Stimulated activated CD4-positive, alpha-beta T cell treated with anti-CD3 and anti-CD28 coated beads, Interleukin-12 subunit alpha, Interleukin-12 subunit beta, amount 100 ng/mL, for 4 hours (primary cell): Measurements from ENCODE around the gene ST14.
"Not testable (repeated sequence)": the region's sequence is repeated elsewhere in the genome, so short reads cannot be mapped to it uniquely, and the experiment has no call there.

ENCODE experiments used
- DNase-seq: peaks from one replicate; pipeline ENCODE4 v3.0.0-alpha.2; 2020

Gene ST14

DNA sequence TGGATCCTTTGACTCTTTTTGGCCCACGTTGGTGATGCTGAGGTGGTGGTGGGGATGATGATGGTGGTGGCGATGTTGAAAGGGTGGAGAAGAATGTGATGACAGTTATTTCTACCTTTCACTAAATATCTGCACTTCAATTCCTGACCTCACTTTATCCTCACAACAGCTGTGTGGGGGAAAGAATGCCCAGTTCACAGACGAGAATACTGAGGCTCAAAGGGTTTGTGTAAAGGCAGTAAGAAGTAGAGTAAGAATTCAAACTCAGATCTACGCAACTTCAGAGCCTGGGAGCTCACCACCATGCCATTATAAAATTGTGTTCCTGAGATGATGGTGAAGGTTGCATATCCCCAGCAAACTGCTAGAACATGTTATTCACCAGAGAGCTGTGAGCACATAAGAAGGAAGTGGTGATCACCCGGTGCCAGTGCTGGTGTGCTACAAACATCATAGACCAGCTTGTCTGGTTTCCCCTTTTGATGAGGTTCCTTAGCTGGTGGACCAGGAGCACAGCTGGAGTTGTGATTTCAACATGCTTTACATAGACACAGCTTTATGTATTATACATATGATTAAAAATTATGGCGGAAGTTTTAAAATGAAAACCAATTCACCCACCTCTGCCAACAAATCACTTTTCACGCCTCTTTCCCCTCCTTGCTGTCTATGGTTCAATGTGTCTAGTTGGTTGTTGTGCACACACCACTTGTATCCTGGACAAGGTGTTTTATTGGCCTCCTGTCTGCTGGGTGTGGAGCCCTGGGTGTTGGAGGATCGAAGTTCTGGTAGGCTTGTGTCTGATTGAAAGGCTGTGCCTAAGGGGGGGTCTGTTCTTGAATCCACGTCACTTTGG, 6.2 kb downstream of the ST14 start:
- DNase-seq = no peak

DNA sequence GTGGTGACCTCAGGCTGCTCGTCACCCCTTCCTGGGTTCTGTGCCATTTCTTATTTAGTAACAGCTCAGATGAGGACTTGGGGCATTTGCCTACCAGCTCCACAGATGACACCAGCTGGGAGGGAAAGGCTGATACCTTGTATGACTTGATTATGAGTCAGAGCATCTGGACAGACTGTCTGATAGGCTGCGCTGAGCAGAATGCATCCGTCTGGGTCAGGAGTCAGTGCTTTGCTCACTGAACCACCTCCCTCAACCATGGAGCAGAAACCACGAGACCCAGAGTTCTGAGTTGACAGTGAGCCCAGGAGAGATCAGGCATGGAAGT, 6.8 kb downstream of the ST14 start:
- no peak for DNase-seq

DNA sequence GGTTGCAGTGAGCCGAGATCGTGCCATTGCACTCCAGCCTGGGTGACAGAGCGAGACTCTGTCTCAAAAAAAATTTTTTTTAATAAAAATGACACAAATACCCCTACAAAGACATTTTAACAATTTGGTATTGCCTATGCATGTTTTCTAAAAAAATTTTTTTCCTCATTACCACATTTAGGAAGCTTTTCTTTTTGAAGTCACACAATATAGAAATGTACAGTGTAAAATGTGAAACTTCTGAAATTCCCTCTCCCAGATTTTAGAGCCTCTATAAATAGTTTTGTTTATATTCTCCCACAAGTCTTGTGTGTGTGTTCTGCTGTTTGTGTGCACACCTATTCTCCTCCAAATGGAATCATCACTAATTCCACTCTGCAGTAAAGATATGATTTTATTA, 7.6 kb downstream of the ST14 start:
- DNase-seq = no peak

DNA sequence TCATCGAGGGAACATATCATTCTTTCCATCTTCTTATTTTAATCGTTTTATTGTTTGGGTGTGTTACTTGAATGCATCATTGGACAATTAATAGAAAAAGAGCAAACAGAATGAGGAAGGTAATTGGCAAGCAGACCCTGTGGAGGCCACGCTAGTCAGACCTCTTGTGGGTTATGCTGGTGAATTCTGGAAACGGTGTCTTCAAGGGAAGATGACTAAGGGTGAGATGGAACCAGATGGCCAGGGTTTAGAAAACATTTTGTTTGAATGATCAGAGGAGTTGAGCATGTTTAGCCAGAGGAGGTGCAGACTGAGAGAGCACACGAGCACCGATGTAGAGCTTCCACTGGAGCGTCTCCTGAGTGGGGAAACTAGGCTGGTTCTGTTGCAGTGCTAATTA, 8.5 kb downstream of the ST14 start:
- DNase-seq = no peak

DNA sequence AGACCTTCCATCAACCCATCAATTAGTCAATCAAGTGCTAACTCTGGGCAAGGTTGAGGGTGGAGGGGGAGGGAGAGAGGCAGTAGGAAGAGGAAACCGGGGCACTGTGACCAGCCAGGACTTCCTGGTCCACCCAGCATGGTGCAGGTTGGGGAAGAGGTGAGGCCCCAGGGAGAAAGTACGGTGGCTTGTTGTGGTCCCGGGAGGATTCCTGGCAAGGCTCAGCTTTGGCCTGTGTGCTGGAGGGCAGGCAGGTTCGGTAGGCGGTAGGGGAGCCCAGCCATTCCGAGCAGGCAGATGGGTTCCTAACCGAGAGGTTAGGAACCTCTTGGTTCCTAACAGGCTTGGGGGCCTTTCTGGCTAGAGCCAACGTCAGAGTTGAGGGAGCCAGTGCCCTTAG, 10.8 kb downstream of the ST14 start:
- no peak for DNase-seq

DNA sequence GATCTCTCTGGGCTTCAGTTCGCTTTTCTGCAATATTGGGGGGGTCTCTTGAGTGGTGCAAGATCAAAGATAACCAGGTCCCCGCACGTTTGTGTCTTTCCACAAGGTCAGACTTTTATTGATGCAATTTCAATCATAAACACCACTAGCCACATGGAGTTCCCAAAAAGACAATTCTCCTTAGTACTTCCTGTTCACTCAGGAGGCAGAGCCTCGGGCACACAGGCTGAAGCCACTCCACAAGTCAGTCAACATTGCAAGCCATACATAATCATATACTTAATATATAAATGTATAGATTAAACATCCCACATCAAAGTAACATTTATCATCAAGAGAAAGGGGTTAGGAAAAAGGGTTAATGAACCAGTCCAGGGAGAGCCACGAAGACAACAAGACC, 12.0 kb downstream of the ST14 start:
- DNase-seq = no peak

DNA sequence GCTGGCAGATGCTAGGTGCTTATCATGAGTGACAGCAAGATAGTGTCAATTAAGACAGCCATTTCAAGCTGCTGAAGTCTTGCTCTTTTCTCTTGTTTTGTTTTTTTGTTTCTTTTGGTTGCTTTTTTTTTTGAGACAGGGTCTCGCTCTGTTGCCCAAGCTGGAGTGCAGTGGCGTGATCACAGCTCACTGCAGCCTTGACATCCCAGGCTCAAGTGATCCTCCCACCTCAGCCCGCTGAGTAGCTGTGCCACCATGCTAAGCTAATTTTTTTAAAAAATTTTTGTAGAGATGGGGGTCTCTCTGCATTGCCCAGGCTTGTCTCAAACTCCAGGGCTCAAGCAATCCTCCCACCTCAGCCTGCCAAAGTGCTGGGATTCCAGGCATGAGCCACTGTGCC, 12.4 kb downstream of the ST14 start:
- not testable (repeated sequence) for DNase-seq

DNA sequence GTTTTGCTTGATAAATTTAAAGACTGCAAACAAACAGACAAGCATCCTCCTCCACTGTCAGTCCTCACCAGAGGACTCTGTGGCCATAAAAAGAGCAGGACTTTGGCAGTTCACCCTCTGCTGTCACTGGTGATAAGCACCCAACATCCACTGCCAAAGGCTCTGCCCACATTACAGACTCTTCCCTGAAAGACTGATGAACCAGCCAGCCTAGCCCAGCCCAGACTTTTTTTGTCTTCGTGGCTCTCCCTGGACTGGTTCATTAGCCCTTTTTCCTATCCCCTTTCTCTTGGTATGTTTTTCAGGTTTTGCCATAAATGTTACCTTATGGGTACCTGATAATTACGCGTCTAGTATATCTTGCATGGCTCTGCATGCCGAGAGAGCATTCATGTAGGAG, 15.1 kb downstream of the ST14 start:
- DNase-seq = no peak

DNA sequence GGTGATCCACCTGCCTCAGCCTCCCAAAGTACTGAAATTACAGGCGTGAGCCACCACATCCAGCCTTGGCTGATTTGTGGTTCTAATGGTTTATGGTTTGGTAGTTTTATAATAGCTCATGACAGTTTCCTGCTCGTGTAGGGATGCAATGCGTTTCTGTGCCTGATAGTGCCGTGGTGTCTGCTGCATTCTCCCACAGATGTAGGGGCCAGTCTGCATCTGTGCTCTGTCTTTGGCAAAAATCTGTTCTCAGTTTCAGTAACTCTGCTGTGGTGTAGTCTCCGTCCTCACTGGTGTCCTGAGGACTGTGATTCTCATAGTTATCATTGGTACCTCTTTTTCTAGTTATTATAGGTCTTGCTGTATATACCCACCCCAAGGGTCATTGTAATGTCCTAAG, 16.3 kb downstream of the ST14 start:
- DNase-seq = no peak

DNA sequence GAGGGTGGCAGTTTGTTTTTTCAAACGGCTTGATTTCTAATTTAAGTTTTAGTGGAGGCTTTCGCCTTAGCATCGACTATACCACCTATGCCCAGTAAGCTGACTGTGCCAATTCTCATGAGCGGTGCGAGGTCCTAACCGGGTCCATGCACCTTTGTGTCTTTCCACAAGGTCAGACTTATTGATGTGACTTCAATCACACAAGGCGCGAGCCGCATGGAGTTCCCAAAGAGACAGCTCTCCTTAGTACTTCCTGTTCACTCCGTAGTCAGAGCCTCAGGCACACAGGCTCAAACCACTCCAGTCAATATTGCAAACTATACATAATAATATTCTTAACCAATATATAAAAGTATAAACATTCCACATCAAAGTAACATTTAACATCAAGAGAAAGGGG, 18.2 kb downstream of the ST14 start:
- no peak for DNase-seq

DNA sequence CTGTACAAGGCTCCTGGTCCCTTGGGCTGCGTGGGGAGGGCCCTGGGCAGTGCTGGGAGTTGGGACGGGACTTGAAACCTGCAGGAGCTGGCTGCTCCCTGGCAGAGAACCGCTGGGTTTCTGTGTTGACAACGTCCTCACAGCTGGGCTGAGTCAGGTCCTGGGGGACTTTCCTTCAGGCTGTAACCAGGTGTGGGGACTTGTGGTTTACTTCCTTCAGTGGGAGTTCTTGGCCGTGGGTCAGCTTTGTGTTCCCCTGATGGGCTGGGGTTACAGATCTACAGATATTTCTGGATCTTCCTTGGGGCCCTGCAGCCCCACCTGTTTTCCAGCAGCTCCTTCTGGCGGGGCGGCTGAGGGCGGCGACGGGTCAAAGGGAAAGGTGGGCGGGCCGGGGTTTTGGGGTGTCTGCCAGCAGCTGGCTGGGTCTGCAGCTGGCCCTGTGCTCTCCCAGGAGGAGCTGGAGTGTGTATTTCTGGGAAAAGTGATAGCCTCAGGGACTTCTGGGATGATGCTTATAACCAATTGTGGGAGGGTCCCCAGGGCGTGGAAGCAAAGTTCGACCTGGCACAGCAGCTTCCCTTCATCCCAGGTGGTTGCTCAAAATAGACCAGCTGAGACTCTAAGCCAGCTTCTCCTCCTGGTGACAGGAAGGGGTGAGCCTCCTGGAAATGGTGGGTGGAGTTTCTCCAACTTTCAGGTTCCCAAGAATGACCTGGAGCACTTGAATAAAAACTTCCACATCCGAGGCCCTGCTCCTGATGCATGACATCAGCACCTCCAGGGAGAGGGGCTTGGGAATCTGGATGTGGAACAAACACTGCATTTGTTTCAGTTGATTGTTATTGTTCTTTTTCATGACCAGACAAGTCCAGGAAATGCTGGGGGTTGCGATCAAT, 19.1 kb downstream of the ST14 start:
- DNase-seq = no peak

DNA sequence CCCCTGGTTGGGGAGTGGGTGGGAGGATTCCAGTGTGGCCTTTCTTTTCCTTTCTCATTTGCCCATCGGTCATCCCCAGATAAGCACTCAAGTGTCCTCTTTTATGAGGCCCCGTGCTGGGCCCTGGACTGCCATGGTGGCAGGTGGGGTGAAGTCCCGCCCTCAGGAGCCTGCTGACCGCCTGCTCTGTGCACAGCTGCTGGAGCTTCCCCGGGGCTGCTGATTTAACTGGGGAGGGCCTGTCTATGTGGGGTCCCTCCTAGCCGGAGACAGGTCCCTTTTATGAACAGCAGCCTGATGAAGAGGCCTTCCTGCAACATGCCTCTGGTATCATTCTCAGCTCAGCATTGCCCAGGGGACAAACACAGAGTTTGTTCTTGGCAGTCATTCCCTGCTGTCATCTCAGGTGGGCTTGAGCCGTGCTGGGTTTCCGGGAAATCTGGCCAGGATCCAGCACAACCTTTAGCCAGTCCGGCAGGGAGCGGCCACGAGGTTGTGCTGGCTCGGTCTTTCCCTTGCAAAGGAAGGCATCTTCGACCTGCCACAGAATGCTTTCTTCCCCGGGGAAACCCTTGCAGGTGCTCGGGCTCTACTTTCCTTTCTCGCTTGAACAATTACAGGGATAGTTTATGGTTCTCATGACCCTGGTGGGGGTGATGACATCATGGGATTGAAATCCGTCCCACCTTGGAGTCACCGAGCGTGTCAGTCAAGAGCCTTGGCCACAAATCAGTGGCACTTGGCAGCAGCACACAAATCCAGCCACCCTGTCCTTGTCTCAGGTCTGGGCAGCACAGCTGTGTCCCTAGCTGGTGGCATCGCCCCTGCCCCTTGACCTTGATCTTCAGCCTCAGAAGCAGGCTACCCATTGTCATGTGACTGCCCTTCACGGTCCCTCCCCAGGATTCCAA, 20.1 kb downstream of the ST14 start:
- no peak for DNase-seq

DNA sequence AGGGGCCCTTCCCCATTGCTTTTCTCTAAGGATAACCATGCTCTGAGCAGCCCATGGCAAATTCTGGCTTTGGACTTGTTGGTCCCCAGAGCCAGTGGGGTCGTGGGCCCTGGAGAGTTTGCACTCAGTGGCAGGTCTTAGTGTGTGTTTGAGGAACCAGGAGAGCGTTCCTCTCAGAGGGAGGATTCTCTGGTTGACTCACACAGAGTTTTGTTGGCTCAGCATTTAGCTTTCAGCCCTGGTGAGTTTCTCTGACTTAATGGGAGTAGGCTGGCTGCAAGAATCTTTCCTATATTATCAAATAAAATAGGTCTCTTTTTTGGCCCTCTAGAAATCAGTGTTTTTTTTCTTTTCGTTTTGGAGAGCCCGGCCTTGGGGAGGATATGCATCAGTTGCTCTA, 20.9 kb downstream of the ST14 start:
- DNase-seq = no peak

DNA sequence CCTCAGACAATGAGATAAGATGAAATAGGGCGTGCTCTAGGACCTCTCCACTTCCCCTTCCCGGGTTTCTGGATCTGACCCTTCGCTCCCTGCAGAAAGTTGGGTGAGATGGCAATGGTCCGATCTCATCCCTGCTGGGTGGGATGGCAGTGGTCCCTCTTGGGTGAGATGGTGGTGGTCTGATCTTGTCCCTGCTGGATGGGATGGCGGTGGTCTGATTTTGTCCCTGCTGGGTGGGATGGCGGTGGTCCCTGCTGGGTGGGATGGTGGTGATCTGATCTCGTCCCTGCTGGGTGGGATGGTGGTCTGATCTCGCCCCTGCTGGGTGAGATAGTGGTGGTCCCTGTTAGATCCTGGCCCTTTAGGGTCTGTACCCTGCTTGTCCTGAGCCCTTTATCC, 21.3 kb downstream of the ST14 start:
- DNase-seq = no peak

DNA sequence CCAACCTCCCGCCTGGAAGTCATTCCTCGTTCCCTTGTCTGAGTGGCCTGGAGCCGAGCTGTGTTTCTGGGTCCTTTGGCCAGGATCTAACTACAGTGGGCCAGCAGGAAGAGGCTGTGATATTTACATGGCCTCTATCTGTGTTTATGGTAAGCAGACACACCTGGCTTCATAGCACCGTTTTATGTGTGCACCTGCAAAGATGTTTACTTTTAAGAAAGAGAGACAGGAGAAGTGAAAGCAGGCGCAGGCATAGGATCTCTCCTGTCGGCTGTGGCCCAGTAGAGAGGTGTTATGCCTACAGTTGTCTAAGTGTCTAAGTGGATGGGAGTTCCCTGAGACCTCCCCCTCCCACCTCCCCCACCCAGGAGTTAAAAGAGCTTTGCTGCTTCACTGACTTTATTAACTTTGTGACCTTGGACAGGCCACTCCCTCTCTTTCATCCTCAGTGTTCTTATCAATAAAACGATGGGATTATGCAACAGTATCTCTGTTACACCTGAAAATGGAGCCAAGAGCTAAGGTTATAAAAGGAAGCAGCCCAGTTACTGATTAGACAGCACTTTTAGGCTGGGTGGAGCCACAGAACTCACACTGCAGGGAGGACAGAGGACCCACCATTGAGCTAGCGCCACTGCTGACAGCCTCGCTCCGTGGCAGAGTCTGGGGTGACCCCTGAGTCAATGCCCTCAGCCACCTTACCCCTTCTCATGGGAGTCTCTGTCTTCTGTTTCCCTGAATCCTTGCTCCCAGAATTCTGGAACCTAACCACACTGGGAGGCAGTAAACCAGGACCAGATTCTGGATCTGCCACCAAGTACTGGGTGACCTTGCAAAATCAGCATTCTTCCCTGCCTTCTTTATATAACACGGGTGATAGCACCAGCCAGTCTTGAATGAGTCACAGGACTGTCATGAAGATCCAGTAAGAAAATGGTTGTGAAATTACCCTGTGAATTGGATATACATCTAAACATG, 22.0 kb downstream of the ST14 start:
- DNase-seq = no peak

DNA sequence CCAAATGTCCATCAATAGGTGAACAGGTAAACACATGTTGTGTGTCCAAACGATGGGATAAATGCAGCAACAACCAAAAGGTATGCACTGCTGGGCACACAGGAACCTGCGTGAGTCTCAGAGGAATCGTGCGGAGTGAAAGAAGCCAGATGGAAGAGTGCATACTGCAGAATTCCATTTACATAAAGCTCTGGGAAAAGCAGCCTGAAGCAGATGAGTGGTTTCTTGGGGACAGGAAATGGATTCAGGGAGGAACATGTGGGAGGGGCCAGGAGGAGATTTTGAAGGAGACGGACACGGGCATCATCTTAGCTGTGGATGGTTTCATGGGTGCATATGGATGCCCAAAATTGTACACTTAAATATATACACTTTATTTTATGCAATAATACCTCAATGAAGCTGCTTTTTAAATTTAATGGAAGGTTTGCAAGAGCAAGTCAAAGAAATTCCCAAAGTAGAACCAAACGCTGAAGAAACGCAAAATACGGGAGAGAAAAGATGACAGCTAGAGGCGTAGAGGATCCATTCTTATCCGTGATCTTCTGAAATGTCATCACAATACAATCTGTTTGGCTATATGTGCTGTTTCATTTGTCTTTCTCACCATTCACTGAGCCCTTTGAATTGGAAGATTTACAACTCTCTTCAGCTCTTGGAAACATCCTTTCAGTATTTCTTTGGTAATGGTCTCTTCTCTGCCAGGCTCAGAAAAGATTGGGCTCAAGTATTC, 24.5 kb downstream of the ST14 start:
- DNase-seq = no peak

DNA sequence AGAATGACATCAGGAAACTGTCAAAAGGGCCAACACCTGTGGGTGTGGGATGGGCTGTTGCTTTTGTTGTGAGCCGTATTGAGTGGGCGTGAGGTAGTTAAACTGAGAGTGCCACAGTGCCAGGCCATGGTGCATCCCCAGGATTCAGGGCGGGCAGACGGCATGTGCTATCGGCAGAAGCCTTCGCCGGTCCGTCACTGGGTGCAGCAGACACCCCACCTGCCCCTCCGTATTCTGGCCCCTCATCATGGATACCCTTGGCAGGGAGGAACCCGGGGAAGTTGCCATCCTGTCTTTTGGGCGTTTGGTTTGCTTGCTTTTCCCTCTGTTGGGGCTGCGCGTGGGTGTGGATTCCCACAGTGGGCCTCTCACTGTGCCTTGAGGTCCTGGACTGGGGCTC, 27.5 kb downstream of the ST14 start:
- DNase-seq = no peak

DNA sequence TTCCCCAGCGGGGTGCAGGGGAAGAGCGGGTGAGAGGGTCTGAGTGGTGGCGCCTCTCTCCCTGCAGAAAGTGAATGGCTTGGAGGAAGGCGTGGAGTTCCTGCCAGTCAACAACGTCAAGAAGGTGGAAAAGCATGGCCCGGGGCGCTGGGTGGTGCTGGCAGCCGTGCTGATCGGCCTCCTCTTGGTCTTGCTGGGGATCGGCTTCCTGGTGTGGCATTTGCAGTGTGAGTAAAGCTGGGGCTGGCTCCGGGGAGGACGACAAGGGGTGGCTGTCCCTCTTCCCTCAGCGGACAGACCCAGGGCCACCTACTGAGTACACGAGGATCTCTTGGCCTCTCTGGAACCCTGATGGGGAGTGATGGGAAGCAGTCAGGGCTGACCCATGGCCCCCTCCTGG, 28.5 kb downstream of the ST14 start:
- DNase-seq = no peak

DNA sequence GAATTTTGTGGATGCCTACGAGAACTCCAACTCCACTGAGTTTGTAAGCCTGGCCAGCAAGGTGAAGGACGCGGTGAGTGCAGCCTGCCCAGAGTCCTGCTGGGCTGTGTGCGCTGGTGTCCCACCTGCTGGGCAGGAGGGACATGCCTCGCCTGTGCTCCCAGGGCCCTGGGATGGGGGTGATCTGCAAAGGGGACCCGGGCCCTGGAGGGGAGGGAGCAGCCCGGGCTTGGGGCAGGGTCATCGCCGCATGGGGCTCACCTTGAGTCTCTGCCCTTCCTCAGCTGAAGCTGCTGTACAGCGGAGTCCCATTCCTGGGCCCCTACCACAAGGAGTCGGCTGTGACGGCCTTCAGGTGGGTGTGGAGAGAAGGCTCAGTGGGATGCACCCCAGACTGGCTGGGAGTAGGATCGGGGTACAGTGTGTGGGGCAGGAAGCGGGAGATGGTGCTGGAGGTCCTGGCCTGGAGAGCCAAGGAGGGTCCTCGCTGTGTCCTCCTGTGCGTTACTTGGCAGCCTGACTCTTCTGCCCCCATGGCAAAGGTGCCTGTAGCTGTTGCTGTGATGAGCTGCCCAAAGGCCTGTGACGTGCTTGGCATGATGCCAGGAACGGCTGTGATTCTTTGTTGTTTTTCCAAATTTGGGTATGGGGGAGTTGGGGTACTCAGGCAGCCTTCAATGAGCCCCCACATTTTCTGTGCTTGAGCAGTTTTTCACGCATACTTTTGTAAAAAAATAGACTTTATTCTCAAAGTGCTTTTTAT, 29.2 kb downstream of the ST14 start:
- no peak for DNase-seq

DNA sequence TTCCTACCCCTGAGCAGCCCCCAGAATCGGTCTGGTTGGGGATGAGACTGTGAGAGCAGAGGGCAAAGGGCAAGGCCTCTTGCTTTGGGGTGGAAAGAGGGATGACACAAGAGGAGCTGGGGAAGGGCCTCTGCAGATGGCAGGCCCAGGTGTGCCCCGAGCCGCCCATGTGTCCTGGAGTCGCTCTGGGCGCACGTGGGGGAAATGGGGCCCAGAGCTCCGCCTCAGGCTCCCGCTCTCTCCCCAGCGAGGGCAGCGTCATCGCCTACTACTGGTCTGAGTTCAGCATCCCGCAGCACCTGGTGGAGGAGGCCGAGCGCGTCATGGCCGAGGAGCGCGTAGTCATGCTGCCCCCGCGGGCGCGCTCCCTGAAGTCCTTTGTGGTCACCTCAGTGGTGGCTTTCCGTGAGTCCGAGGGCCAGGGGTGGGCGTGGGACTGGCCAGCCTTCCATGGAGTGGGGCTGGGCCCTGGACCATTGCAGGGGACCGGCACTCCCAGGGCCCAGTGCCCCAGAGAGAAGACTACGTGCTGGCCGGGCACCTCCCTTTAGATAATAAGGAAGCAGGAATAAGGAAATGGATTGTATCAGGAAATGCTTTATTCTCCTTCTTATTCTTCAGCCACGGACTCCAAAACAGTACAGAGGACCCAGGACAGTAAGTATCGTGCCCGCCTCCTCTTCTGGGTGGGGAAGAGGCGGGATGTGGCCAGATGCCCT, 30.1 kb downstream of the ST14 start:
- DNase-seq = no peak
